CD4-positive, alpha-beta T cell treated with Interleukin-17A for 4 hours (primary cell): ENCODE data around the gene PDGFB.
A peak's percentile ranks its signal among the peaks of the same experiment; 100 is the strongest.

Source experiments
- DNase-seq: peaks from one replicate; pipeline ENCODE4 v3.0.0-alpha.2; 2020; ENCODE audit warnings: mixed read lengths

Gene PDGFB

GRCh38 chr22:39238966-39239505, 5.7 kb downstream of the PDGFB start:
- DNase-seq = no peak

GRCh38 chr22:39238561-39238960, 6.2 kb downstream of the PDGFB start:
- no peak for DNase-seq

- no peak for DNase-seq
Measured at GRCh38 chr22:39238101-39238466, 6.7 kb downstream of the PDGFB start.

GRCh38 chr22:39237318-39238100, 7.3 kb downstream of the PDGFB start:
- peak; percentile 52 for DNase-seq

- DNase-seq = peak; percentile 72
Measured at GRCh38 chr22:39236321-39237317, 8.2 kb downstream of the PDGFB start.

- peak; percentile 28 for DNase-seq
Measured at GRCh38 chr22:39234867-39235687, 9.7 kb downstream of the PDGFB start.

- no peak for DNase-seq
Measured at GRCh38 chr22:39234472-39234787, 10.4 kb downstream of the PDGFB start.

- DNase-seq = no peak
Measured at GRCh38 chr22:39233710-39234471, 10.9 kb downstream of the PDGFB start.

GRCh38 chr22:39232806-39233709, 11.7 kb downstream of the PDGFB start:
- DNase-seq = no peak

- DNase-seq = no peak
Measured at GRCh38 chr22:39232246-39232645, 12.5 kb downstream of the PDGFB start.

GRCh38 chr22:39231197-39231950, 13.4 kb downstream of the PDGFB start:
- no peak for DNase-seq

GRCh38 chr22:39230261-39231196, 14.3 kb downstream of the PDGFB start:
- DNase-seq = no peak

- no peak for DNase-seq
Measured at GRCh38 chr22:39229688-39230260, 15.0 kb downstream of the PDGFB start.

GRCh38 chr22:39229075-39229474, 15.7 kb downstream of the PDGFB start:
- no peak for DNase-seq

GRCh38 chr22:39227542-39228272, 17.1 kb downstream of the PDGFB start:
- DNase-seq = no peak

- DNase-seq = no peak
Measured at GRCh38 chr22:39226353-39226752, 18.4 kb downstream of the PDGFB start.

- no peak for DNase-seq
Measured at GRCh38 chr22:39225591-39225990, 19.2 kb downstream of the PDGFB start.

- no peak for DNase-seq
Measured at GRCh38 chr22:39224550-39224949, 20.2 kb downstream of the PDGFB start.
